Nephron (organoid): ENCODE measurements around the gene PSRC1.

Experiments
- H3K27ac Mint-ChIP-seq, 3 experiments: 2 replicates each; pipeline ENCODE4 v1.8.0; 2020; ENCODE audit warnings: mixed read lengths in 3 of 3, mild to moderate bottlenecking in 2 of 3, moderate library complexity in 1 of 3
- H3K27me3 Mint-ChIP-seq: 2 replicates; pipeline ENCODE4 v1.8.0; 2021; ENCODE audit warnings: low read depth, mild to moderate bottlenecking, moderate library complexity, mixed read lengths
- H3K36me3 Mint-ChIP-seq: 2 replicates; pipeline ENCODE4 v1.8.0; 2020; ENCODE audit warnings: low read depth, mixed read lengths
- H3K4me1 Mint-ChIP-seq: 2 replicates; pipeline ENCODE4 v1.8.0; 2020; ENCODE audit warnings: mixed read lengths
- H3K4me3 Mint-ChIP-seq, 3 experiments: 2 replicates each; pipeline ENCODE4 v1.8.0; 2020; ENCODE audit warnings: mild to moderate bottlenecking in 3 of 3, mixed read lengths in 3 of 3, moderate library complexity in 2 of 3
- H3K9me3 Mint-ChIP-seq: 2 replicates; pipeline ENCODE4 v1.8.0; 2020; ENCODE audit warnings: mixed read lengths
- CTCF ChIP-seq, 3 experiments: fragments of 200-600 bp; sonication (generic); IDR thresholded peaks; one replicate each; pipeline ENCODE4 v1.5.0; 2021; ENCODE audit warnings: antibody characterized with exemption in 3 of 3; ENCODE audit not compliant: unreplicated experiment in 3 of 3

PSRC1 gene

GRCh38 chr1:109248797-109249629, 33.9 kb downstream of the PSRC1 start, which contains the start of gene CELSR2:
Gene CELSR2, plus strand, starts transcription at chr1:109249539. Its CDS starts 541 bp downstream, at chr1:109250080.
- peak within 1 kb of the TSS; percentile 75 to 79 (median 78) for H3K4me3 Mint-ChIP-seq
- H3K9me3 Mint-ChIP-seq, result no peaks in the 10 kb centered on the region
- peak within 1 kb of the TSS in 1 of 3 experiments; percentile 80 for H3K27ac Mint-ChIP-seq
- H3K27me3 Mint-ChIP-seq, result peaks cover 23% of the 10 kb centered on the region
- peaks cover 32% of the 10 kb centered on the region for H3K4me1 Mint-ChIP-seq
- no peak for TF ChIP-seq CTCF (IDR thresholded peaks at IDR 0.05; ENCODE audit: unreplicated experiment in 3 of 3)
- peaks cover 13% of the 10 kb centered on the region for H3K36me3 Mint-ChIP-seq

- TF ChIP-seq CTCF (IDR thresholded peaks at IDR 0.05; ENCODE audit: unreplicated experiment in 3 of 3), result no peak
- peaks cover 23% of the 10 kb centered on the region for H3K27me3 Mint-ChIP-seq
- peaks cover 27% of the 10 kb centered on the region for H3K4me1 Mint-ChIP-seq
- no peak overlapping the region for H3K27ac Mint-ChIP-seq
- peak overlapping the region in 2 of 3 experiments; percentile 32 to 75 for H3K4me3 Mint-ChIP-seq
- no peaks in the 10 kb centered on the region for H3K9me3 Mint-ChIP-seq
- peaks cover 13% of the 10 kb centered on the region for H3K36me3 Mint-ChIP-seq
These were observed 34.5 kb downstream of the PSRC1 start for GRCh38 chr1:109248444-109248796.

- Mint-ChIP-seq H3K27ac (no peak overlapping the region), H3K36me3 (peaks cover 13% of the 10 kb centered on the region), H3K4me1 (peaks cover 25% of the 10 kb centered on the region), H3K9me3 (no peaks in the 10 kb centered on the region), H3K4me3 (peak overlapping the region in 2 of 3 experiments; percentile 41 to 58), H3K27me3 (peaks cover 31% of the 10 kb centered on the region)
- no peak for TF ChIP-seq CTCF (IDR thresholded peaks at IDR 0.05; ENCODE audit: unreplicated experiment in 3 of 3)
These were observed 35.3 kb downstream of the PSRC1 start for GRCh38 chr1:109247401-109248365.

GRCh38 chr1:109246141-109246551, 36.8 kb downstream of the PSRC1 start:
- Mint-ChIP-seq H3K27ac (peak overlapping the region in 1 of 3 experiments; percentile 55), H3K4me3 (no peak overlapping the region), H3K4me1 (peaks cover 35% of the 10 kb centered on the region), H3K36me3 (no peaks in the 10 kb centered on the region), H3K9me3 (no peaks in the 10 kb centered on the region), H3K27me3 (peaks cover 18% of the 10 kb centered on the region)
- TF ChIP-seq CTCF (IDR thresholded peaks at IDR 0.05; ENCODE audit: unreplicated experiment in 3 of 3), result no peak

GRCh38 chr1:109243860-109244552, 38.9 kb downstream of the PSRC1 start:
- no peaks in the 10 kb centered on the region for H3K36me3 Mint-ChIP-seq
- no peaks in the 10 kb centered on the region for H3K9me3 Mint-ChIP-seq
- peaks cover 35% of the 10 kb centered on the region for H3K4me1 Mint-ChIP-seq
- no peak overlapping the region for H3K4me3 Mint-ChIP-seq
- no peak overlapping the region for H3K27ac Mint-ChIP-seq
- TF ChIP-seq CTCF (IDR thresholded peaks at IDR 0.05; ENCODE audit: unreplicated experiment in 3 of 3), result no peak
- peaks cover 13% of the 10 kb centered on the region for H3K27me3 Mint-ChIP-seq
